ENCODE data around the gene RPS6KB1. TPM values are rescaled to one million over a fixed set of nuclear protein-coding genes. Genes with fewer than 3 reads are reported as not detected.
"Not testable (repeated sequence)": the region's sequence is repeated elsewhere in the genome, so short reads cannot be mapped to it uniquely, and the experiment has no call there.

RPS6KB1 gene
- total and polyA plus RNA-seq, 8 donors, result 10.0 to 24.5 (median 19.5) TPM

DNA sequence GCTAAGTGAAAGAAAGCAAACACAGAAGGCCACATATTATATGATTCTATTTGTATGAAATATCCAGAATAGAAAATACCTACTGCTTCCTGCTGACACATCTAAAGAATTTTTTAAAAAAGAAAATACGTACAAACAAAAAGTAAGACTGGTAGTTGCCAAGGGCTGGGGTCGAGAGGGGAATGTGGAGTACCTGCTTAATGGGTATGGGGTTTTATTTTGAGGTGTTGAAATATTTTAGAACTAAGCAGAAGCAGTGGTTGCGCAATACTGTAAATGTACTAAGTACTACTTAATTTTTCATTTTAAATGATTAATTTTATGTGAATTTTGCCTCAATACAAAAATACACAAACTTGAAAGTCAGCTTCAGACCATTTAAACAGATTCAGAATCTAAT lies 103.7 kb downstream of the RPS6KB1 start:
- H3K27me3 ChIP-seq; H3K36me3 ChIP-seq; H3K4me3 ChIP-seq; FAIRE-seq; DNase-seq; H3K4me1 ChIP-seq; H3K9me3 ChIP-seq; intact Hi-C loops (cut with DNase I); H3K27ac ChIP-seq; ATAC-seq: not testable (repeated sequence)
- WGBS, 2 donors, result 62 to 69% methylated on average over 2 of the region's 3 CpGs

Other genes starting within 250 kb of the RPS6KB1 start
- 10 to 100 TPM in 1 of 6 donors, 1 to 10 TPM in 5; 5.5 to 11.4 (median 9.3) TPM for gene PTRH2, start 185.7 kb upstream of the RPS6KB1 start, total RNA-seq
- gene PTRH2, start 185.7 kb upstream of the RPS6KB1 start, polyA plus RNA-seq, result 10 to 100 TPM; 17.6 to 23.8 TPM
- 100 to 1,000 TPM in 2 of 6 donors, 10 to 100 TPM in 4; 55.5 to 177 (median 92.5) TPM for gene VMP1, start 185.5 kb upstream of the RPS6KB1 start, total RNA-seq
- gene VMP1, start 185.5 kb upstream of the RPS6KB1 start, polyA plus RNA-seq, result 10 to 100 TPM; 70.4 to 92.6 TPM
- 1 to 10 TPM; 3.4 to 8.5 (median 6.4) TPM for gene TUBD1, start 178 bp upstream of the RPS6KB1 start, total RNA-seq
- gene TUBD1, start 178 bp upstream of the RPS6KB1 start, polyA plus RNA-seq, result 1 to 10 TPM; 6.7 to 8.4 TPM
- gene RNFT1, start 71.6 kb downstream of the RPS6KB1 start, total RNA-seq, result 10 to 100 TPM in 4 of 6 donors, 1 to 10 TPM in 2; 9.2 to 17.9 (median 11.4) TPM
- gene RNFT1, start 71.6 kb downstream of the RPS6KB1 start, polyA plus RNA-seq, result 10 to 100 TPM; 11.3 to 20.0 TPM
- 10 to 100 TPM in 1 of 6 donors, 1 to 10 TPM in 5; 4.2 to 11.9 (median 6.2) TPM for gene HEATR6, start 185.8 kb downstream of the RPS6KB1 start, total RNA-seq
- 1 to 10 TPM; 6.5 to 6.9 TPM for gene HEATR6, start 185.8 kb downstream of the RPS6KB1 start, polyA plus RNA-seq

Measured in pancreas (tissue), 10 donors.